IPS-18a (cell line): Measurements from ENCODE around the gene PCDHGA4.
"Not testable (repeated sequence)": the region's sequence is repeated elsewhere in the genome, so short reads cannot be mapped to it uniquely, and the experiment has no call there.

Experiments
- H3K27ac ChIP-seq: one replicate; pipeline ENCODE4 v1.5.1; 2013; ENCODE audit warnings: low read length
- H3K27me3 ChIP-seq: one replicate; pipeline ENCODE4 v1.6.1; 2013; ENCODE audit warnings: mild to moderate bottlenecking, low read length; ENCODE audit not compliant: control insufficient read depth, insufficient read depth
- H3K36me3 ChIP-seq: one replicate; pipeline ENCODE4 v1.6.1; 2013; ENCODE audit warnings: low read depth, low read length; ENCODE audit not compliant: control insufficient read depth
- H3K4me1 ChIP-seq: one replicate; pipeline ENCODE4 v1.6.1; 2013; ENCODE audit warnings: low read depth, low read length; ENCODE audit not compliant: control insufficient read depth
- H3K4me3 ChIP-seq: one replicate; pipeline ENCODE4 v1.5.1; 2013; ENCODE audit warnings: low read length
- H3K9ac ChIP-seq: one replicate; pipeline ENCODE4 v1.6.1; 2013; ENCODE audit warnings: mild to moderate bottlenecking, low read length, moderate library complexity
- H3K9me3 ChIP-seq: one replicate; pipeline ENCODE4 v1.6.1; 2013; ENCODE audit warnings: low read depth, low read length; ENCODE audit not compliant: control insufficient read depth

The PCDHGA4 gene

DNA sequence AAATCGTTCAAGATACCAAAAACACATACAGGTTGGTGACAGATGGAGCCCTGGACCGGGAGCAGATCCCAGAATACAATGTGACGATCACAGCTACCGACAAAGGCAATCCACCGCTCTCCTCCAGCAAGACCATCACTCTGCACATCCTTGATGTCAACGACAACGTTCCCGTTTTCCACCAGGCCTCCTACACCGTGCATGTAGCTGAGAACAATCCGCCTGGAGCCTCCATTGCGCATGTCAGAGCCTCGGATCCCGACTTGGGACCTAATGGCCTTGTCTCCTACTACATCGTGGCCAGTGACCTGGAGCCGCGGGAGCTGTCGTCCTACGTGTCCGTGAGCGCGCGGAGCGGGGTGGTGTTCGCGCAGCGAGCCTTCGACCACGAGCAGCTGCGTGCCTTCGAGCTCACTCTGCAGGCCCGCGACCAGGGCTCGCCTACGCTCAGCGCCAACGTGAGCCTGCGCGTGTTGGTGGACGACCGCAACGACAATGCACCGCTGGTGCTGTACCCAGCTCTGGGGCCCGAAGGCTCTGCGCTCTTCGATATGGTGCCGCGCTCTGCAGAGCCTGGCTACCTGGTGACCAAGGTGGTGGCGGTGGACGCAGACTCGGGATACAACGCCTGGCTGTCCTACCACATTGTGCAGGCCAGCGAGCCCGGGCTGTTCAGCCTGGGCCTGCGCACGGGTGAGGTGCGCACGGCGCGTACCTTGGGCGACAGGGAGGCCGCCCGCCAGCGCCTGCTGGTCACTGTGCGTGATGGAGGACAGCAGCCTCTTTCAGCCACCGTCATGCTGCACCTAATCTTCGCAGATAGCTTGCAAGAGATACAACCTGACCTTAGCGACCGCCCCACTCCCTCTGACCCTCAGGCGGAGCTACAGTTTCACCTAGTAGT, 17.0 kb downstream of the PCDHGA4 start:
- Histone ChIP-seq H3K9me3 (peaks cover 17% of the 10 kb centered on the region), H3K4me3 (no peak overlapping the region), H3K27ac (no peak overlapping the region), H3K4me1 (no peaks in the 10 kb centered on the region), H3K27me3 (no peaks in the 10 kb centered on the region), H3K9ac (no peak overlapping the region), H3K36me3 (no peaks in the 10 kb centered on the region)

- no peak within 1 kb of the TSS for H3K27ac ChIP-seq
- no peaks in the 10 kb centered on the region for H3K4me1 ChIP-seq
- no peak within 1 kb of the TSS for H3K9ac ChIP-seq
- no peak within 1 kb of the TSS for H3K4me3 ChIP-seq
- no peaks in the 10 kb centered on the region for H3K27me3 ChIP-seq
- no peaks in the 10 kb centered on the region for H3K36me3 ChIP-seq
- H3K9me3 ChIP-seq = peaks cover 13% of the 10 kb centered on the region
These were observed 19.0 kb downstream of the PCDHGA4 start, which contains the start of gene PCDHGA6 for GRCh38 chr5:141373673-141374317. Gene PCDHGA6 (plus strand): TSS chr5:141373891. CDS start chr5:141374084, 193 bp downstream.

GRCh38 chr5:141374627-141375026, 19.8 kb downstream of the PCDHGA4 start:
- Histone ChIP-seq H3K27me3 (no peaks in the 10 kb centered on the region), H3K9me3 (peaks cover 13% of the 10 kb centered on the region), H3K36me3 (no peaks in the 10 kb centered on the region), H3K9ac (no peak overlapping the region), H3K4me3 (no peak overlapping the region), H3K4me1 (no peaks in the 10 kb centered on the region), H3K27ac (no peak overlapping the region)

GRCh38 chr5:141375444-141376155, 20.8 kb downstream of the PCDHGA4 start:
- H3K27ac ChIP-seq, H3K27me3 ChIP-seq, H3K36me3 ChIP-seq, H3K9ac ChIP-seq, H3K4me3 ChIP-seq, H3K4me1 ChIP-seq: not testable (repeated sequence)
- H3K9me3 ChIP-seq = peaks cover 13% of the 10 kb centered on the region

DNA sequence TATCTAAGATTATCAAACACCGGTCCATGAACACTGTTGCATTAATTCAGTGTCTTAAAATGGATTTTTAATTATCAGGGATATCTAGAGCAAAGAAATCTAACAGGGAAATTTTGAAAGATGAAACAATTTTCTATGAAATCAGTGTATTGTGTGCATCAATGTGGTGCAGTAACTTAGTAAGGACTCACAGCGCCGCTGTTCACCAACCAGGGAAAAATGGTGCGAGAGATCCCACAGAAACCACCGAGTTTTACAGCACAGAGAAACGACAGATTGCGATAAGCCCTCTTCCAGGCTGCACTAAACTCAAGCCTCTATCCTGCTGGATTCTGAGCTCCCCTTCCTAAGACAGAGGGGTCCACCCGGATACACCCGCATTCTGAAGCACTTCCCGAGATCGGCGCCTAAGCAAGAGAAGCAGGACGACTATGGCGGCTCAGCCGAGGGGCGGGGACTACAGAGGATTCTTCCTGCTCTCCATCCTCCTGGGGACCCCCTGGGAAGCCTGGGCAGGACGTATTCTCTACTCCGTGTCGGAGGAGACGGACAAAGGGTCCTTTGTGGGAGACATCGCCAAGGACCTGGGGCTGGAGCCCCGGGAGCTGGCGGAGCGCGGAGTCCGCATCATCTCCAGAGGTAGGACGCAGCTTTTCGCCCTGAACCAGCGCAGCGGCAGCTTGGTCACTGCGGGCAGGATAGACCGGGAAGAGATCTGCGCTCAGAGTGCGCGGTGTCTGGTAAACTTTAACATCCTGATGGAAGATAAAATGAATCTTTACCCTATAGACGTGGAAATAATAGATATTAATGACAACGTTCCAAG, 27.9 kb downstream of the PCDHGA4 start, which contains the start of gene PCDHGA7:
PCDHGA7 (plus strand) TSS at position 274 of the 826 bp plus-strand sequence; CDS start at position 432, 158 bp downstream.
- Histone ChIP-seq H3K4me1 (no peaks in the 10 kb centered on the region), H3K9me3 (peaks cover 29% of the 10 kb centered on the region), H3K9ac (no peak within 1 kb of the TSS), H3K27ac (no peak within 1 kb of the TSS), H3K27me3 (no peaks in the 10 kb centered on the region), H3K36me3 (no peaks in the 10 kb centered on the region), H3K4me3 (no peak within 1 kb of the TSS)

GRCh38 chr5:141383345-141383744, 28.5 kb downstream of the PCDHGA4 start:
- no peak overlapping the region for H3K27ac ChIP-seq
- H3K4me3 ChIP-seq = no peak overlapping the region
- H3K9ac ChIP-seq = no peak overlapping the region
- H3K4me1 ChIP-seq = no peaks in the 10 kb centered on the region
- H3K36me3 ChIP-seq = no peaks in the 10 kb centered on the region
- no peaks in the 10 kb centered on the region for H3K27me3 ChIP-seq
- H3K9me3 ChIP-seq = peaks cover 31% of the 10 kb centered on the region

DNA sequence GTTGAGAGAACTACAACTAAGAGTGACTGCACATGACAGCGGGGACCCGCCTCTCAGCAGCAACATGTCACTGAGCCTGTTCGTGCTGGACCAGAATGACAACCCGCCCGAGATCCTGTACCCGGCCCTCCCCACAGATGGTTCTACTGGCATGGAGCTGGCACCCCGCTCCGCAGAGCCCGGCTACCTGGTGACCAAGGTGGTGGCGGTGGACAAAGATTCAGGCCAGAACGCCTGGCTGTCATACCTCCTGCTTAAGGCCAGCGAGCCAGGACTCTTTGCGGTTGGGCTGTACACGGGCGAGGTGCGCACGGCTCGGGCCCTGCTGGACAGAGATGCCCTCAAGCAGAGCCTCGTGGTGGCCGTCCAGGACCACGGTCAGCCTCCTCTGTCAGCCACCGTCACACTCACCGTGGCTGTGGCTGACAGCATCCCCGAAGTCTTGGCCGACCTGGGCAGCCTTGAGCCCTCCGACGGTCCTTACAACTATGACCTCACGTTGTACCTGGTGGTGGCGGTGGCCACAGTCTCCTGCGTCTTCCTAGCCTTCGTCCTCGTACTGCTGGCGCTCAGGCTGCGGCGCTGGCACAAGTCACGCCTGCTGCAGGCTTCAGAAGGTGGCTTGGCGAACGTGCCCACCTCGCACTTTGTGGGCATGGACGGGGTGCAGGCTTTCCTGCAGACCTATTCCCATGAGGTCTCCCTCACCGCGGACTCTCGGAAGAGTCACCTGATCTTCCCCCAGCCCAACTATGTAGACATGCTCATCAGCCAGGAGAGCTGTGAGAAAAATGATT, 29.8 kb downstream of the PCDHGA4 start:
- no peaks in the 10 kb centered on the region for H3K27me3 ChIP-seq
- no peak overlapping the region for H3K9ac ChIP-seq
- H3K9me3 ChIP-seq = peaks cover 38% of the 10 kb centered on the region

DNA sequence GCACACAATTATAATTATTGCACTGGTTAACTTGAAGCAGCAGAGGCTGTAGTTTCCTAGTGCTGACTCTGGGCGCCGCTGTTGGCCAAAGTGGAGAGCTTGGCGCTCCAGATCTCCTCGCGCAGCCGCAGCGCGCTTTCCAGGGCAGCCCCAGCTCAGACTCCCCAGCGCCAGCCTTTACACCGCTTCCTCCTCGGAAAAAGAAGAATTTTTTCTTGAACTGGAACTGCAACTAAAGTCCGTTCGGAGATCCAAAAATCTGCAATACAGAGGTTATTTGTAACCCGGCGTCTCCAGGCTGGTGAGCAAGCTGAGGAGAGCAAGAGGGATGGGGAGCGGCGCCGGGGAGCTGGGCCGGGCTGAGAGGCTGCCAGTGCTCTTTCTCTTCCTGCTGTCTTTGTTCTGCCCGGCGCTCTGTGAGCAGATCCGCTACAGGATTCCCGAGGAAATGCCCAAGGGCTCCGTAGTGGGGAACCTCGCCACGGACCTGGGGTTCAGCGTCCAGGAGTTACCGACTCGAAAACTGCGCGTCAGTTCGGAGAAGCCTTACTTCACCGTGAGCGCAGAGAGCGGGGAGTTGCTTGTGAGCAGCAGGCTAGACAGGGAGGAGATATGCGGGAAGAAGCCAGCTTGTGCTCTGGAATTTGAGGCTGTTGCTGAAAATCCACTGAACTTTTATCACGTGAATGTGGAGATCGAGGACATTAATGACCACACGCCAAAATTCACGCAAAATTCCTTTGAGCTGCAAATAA, 32.9 kb downstream of the PCDHGA4 start, which contains the start of gene PCDHGB4:
PCDHGB4 (plus strand) TSS at position 142 of the 755 bp plus-strand sequence; CDS start at position 329, 187 bp downstream.
- not testable (repeated sequence) for H3K4me1 ChIP-seq, H3K27me3 ChIP-seq, H3K36me3 ChIP-seq, H3K27ac ChIP-seq, H3K9ac ChIP-seq, H3K4me3 ChIP-seq
- H3K9me3 ChIP-seq = peaks cover 49% of the 10 kb centered on the region

More for the DNA sequence above, 29.8 kb downstream of the PCDHGA4 start:
- Histone ChIP-seq H3K4me1 (no peaks in the 10 kb centered on the region), H3K27ac (no peak overlapping the region), H3K4me3 (no peak overlapping the region), H3K36me3 (no peaks in the 10 kb centered on the region)

DNA sequence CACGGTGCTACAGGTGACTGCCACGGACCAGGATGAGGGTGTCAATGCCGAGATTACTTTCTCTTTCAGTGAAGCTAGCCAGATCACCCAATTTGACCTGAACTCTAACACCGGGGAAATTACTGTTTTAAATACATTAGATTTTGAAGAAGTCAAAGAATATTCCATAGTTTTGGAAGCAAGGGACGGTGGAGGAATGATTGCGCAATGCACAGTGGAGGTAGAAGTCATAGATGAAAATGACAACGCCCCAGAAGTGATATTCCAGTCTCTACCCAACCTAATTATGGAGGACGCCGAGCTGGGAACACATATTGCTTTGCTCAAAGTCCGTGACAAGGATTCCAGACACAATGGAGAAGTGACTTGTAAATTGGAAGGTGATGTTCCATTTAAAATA, 33.8 kb downstream of the PCDHGA4 start:
- Histone ChIP-seq H3K4me3 (no peak overlapping the region), H3K9me3 (peaks cover 40% of the 10 kb centered on the region)

More for the DNA sequence above, 33.8 kb downstream of the PCDHGA4 start:
- Histone ChIP-seq H3K4me1 (no peaks in the 10 kb centered on the region), H3K27ac (no peak overlapping the region), H3K36me3 (no peaks in the 10 kb centered on the region), H3K27me3 (no peaks in the 10 kb centered on the region), H3K9ac (no peak overlapping the region)
